SKM-1 treated with dmso at 0.1 percent for 144 hours (cell line): ENCODE data around the gene NRG2.

Experiments used
- DNase-seq: peaks from one replicate; lab custom pipeline; 2025; ENCODE audit not compliant: unreplicated experiment; lab: John Stamatoyannopoulos, UW

The NRG2 gene

GRCh38 chr5:139821806-139822552 is 221.1 kb downstream of the NRG2 start:
- DNase-seq = no peak

- DNase-seq = no peak
Measured at GRCh38 chr5:139820606-139821005, 222.5 kb downstream of the NRG2 start.

- DNase-seq = no peak
Measured at GRCh38 chr5:139820130-139820529, 223.0 kb downstream of the NRG2 start.

GRCh38 chr5:139817970-139818369 is 225.1 kb downstream of the NRG2 start:
- DNase-seq = no peak

- DNase-seq = no peak
Measured at GRCh38 chr5:139817362-139817761, 225.7 kb downstream of the NRG2 start.

GRCh38 chr5:139816566-139816965 is 226.5 kb downstream of the NRG2 start:
- DNase-seq = no peak

- DNase-seq = no peak
Measured at GRCh38 chr5:139814704-139815280, 228.3 kb downstream of the NRG2 start.

GRCh38 chr5:139814191-139814601 is 228.9 kb downstream of the NRG2 start:
- DNase-seq = no peak

- no peak for DNase-seq
Measured at GRCh38 chr5:139812836-139813805, 230.0 kb downstream of the NRG2 start.

- DNase-seq = no peak
Measured at GRCh38 chr5:139812323-139812722, 230.8 kb downstream of the NRG2 start.

GRCh38 chr5:139811274-139811607 is 231.9 kb downstream of the NRG2 start:
- no peak for DNase-seq

- DNase-seq = no peak
Measured at GRCh38 chr5:139810341-139811273, 232.5 kb downstream of the NRG2 start.

GRCh38 chr5:139809331-139809810 is 233.7 kb downstream of the NRG2 start:
- DNase-seq = no peak

GRCh38 chr5:139808481-139809330 is 234.4 kb downstream of the NRG2 start:
- no peak for DNase-seq

GRCh38 chr5:139807647-139808030 is 235.5 kb downstream of the NRG2 start:
- DNase-seq = no peak

- DNase-seq = no peak
Measured at GRCh38 chr5:139806726-139807646, 236.1 kb downstream of the NRG2 start.

GRCh38 chr5:139806111-139806510 is 237.0 kb downstream of the NRG2 start:
- DNase-seq = no peak

- no peak for DNase-seq
Measured at GRCh38 chr5:139805545-139805944, 237.6 kb downstream of the NRG2 start.
